Common myeloid progenitor, CD34-positive (primary cell): ENCODE data around the gene IL1RAPL2.

Experiments used
- CTCF ChIA-PET: fragments of 350-600 bp; sonication (Branson Sonifier 250); formaldehyde crosslinking; loops from one replicate; lab custom pipeline; 2021; ENCODE audit warnings: antibody characterized with exemption; lab: Charles Lee
- POLR2A ChIA-PET: fragments of 350-600 bp; sonication (Branson Sonifier 250); formaldehyde crosslinking; loops from one replicate; lab custom pipeline; 2021; ENCODE audit warnings: antibody characterized with exemption; lab: Charles Lee
- DNase-seq, 3 donors: peaks; one replicate each; pipeline versions ENCODE4 v3.0.0 to v3.0.0-alpha.2; 2013
- H3K27ac ChIP-seq, 2 experiments: 1 replicate in 1 of 2; 2 replicates in 1 of 2; pipeline ENCODE4 v1.7.0; 2013; ENCODE audit warnings: inconsistent platforms in 2 of 2, low read length in 2 of 2, mild to moderate bottlenecking in 2 of 2, low read depth in 1 of 2, moderate library complexity in 1 of 2; ENCODE audit not compliant: severe bottlenecking in 2 of 2, insufficient read depth in 1 of 2, poor library complexity in 1 of 2
- H3K27me3 ChIP-seq, 5 experiments: replicated peaks in 2 of 5; 1 replicate in 3 of 5; 2 replicates in 2 of 5; pipeline versions ENCODE4 v1.6.1 to v1.7.0; 2013; ENCODE audit warnings: low read length in 4 of 5, mild to moderate bottlenecking in 2 of 5, moderate library complexity in 2 of 5, inconsistent platforms in 1 of 5; ENCODE audit not compliant: insufficient read depth in 5 of 5, control insufficient read depth in 4 of 5
- H3K36me3 ChIP-seq, 4 experiments: 1 replicate in 2 of 4; 2 replicates in 2 of 4; pipeline versions ENCODE4 v1.6.1 to v1.7.0; 2013; ENCODE audit warnings: low read length in 3 of 4, control low read depth in 1 of 4, mild to moderate bottlenecking in 1 of 4; ENCODE audit not compliant: control insufficient read depth in 4 of 4, insufficient read depth in 4 of 4
- H3K4me1 ChIP-seq, 4 experiments: 1 replicate in 3 of 4; 2 replicates in 1 of 4; pipeline versions ENCODE4 v1.6.1 to v1.7.1; 2013; ENCODE audit warnings: low read length in 3 of 4, mild to moderate bottlenecking in 3 of 4, control low read depth in 1 of 4, inconsistent platforms in 1 of 4, moderate library complexity in 1 of 4; ENCODE audit not compliant: control insufficient read depth in 4 of 4, insufficient read depth in 4 of 4; ENCODE audit errors: control extremely low read depth in 1 of 4
- H3K4me3 ChIP-seq, 7 experiments: 1 replicate in 4 of 7; 2 replicates in 3 of 7; pipeline versions ENCODE4 v1.5.1 to v1.7.0; 2013; ENCODE audit warnings: mild to moderate bottlenecking in 7 of 7, low read length in 6 of 7, moderate library complexity in 6 of 7, inconsistent platforms in 2 of 7, low read depth in 2 of 7, control low read depth in 1 of 7; ENCODE audit not compliant: insufficient read depth in 4 of 7, control insufficient read depth in 1 of 7; ENCODE audit errors: extremely low read depth in 1 of 7
- H3K9me3 ChIP-seq, 5 experiments: 1 replicate in 4 of 5; 2 replicates in 1 of 5; pipeline versions ENCODE4 v1.6.1 to v1.7.1; 2013; ENCODE audit warnings: low read length in 4 of 5, mild to moderate bottlenecking in 2 of 5, inconsistent platforms in 1 of 5, low read depth in 1 of 5, moderate library complexity in 1 of 5; ENCODE audit not compliant: control insufficient read depth in 4 of 5, insufficient read depth in 2 of 5; ENCODE audit errors: control extremely low read depth in 1 of 5
- WGBS: methylation state at CpG from one replicate; pipeline ENCODE4 v1.1.5; 2013; ENCODE audit not compliant: insufficient coverage; 5-methylcytosine and 5-hydroxymethylcytosine counted together

The IL1RAPL2 gene

DNA sequence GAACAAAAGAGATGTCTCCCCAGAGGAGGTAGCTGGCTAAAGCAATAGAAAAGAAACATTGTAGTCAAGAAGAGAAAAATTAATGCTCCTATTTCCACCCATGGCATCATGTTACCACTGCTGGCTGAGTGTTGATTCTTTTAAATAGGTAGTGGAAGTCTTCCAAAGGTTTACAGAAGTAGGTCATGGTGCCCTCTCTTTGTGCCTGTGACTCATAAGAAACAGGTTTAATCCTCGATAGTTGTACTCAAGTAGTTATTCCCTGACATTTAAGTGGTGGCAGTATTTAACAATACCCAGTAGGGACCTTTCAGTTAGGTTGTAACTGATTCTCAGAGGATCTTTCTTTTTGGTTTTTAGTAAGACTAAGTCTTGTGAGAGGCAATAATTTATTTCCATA is 406.7 kb downstream of the IL1RAPL2 start:
- H3K36me3 ChIP-seq, result no peaks in the 10 kb centered on the region
- no peak for DNase-seq
- WGBS, result no CpG with 5 or more reads among the region's 1 CpG
- POLR2A ChIA-PET, result no interaction called here
- H3K27me3 ChIP-seq, result peaks cover 0 to 2% (median 0%) of the 10 kb centered on the region in 5 experiments
- no peak overlapping the region for H3K27ac ChIP-seq
- no peaks in the 10 kb centered on the region for H3K9me3 ChIP-seq
- no peaks in the 10 kb centered on the region for H3K4me1 ChIP-seq
- no peak overlapping the region for H3K4me3 ChIP-seq
- CTCF ChIA-PET, result no interaction called here

- Histone ChIP-seq H3K27ac (no peak overlapping the region), H3K9me3 (no peaks in the 10 kb centered on the region), H3K27me3 (no peaks in the 10 kb centered on the region), H3K36me3 (no peaks in the 10 kb centered on the region), H3K4me1 (no peaks in the 10 kb centered on the region), H3K4me3 (no peak overlapping the region)
- ChIA-PET CTCF (interaction anchor here (0.7 to 1.2 kb wide), 2 partner anchors 187 to 658 kb away, joined by 3 to 4 read pairs; no protein-coding TSS in a partner anchor), POLR2A (no interaction called here)
- no peak for DNase-seq
Measured at GRCh38 chrX:104987063-104987462, 421.1 kb downstream of the IL1RAPL2 start.

GRCh38 chrX:104988038-104988437 is 422.0 kb downstream of the IL1RAPL2 start:
- H3K27me3 ChIP-seq, result no peaks in the 10 kb centered on the region
- no peaks in the 10 kb centered on the region for H3K4me1 ChIP-seq
- POLR2A ChIA-PET, result no interaction called here
- H3K9me3 ChIP-seq, result no peaks in the 10 kb centered on the region
- H3K4me3 ChIP-seq, result no peak overlapping the region
- CTCF ChIA-PET, result interaction anchor here (1.2 kb wide), 1 partner anchor 186 kb away, joined by 3 read pairs; no protein-coding TSS in a partner anchor
- no peak for DNase-seq
- no peak overlapping the region for H3K27ac ChIP-seq
- no peaks in the 10 kb centered on the region for H3K36me3 ChIP-seq

GRCh38 chrX:104995546-104995945 is 429.5 kb downstream of the IL1RAPL2 start:
- DNase-seq, result no peak
- Histone ChIP-seq H3K9me3 (no peaks in the 10 kb centered on the region), H3K27ac (no peak overlapping the region)

DNA sequence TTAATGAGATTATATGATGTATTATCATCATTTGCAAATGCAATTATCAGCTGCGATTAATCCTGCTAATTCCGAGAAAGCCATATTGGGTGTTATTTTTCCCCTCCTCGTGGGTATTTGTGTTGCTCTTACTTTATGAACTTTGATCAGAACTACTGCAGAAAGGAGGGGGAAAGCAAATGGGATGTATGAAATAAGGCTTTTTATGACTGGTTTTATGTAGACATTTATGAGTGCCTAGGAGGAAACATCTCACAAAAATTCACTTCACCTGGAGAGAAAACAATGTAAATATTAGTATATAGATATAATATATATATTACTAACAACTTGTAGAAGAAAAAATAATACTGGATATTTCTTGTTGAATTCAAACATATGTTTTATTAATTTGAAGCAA is 440.1 kb downstream of the IL1RAPL2 start:
- Histone ChIP-seq H3K36me3 (no peaks in the 10 kb centered on the region), H3K27ac (no peak overlapping the region), H3K4me1 (no peaks in the 10 kb centered on the region), H3K4me3 (no peak overlapping the region), H3K9me3 (no peaks in the 10 kb centered on the region), H3K27me3 (no peaks in the 10 kb centered on the region)
- 100% methylated on average over 2 of the region's 3 CpGs for WGBS
- no peak for DNase-seq
- CTCF ChIA-PET, result no interaction called here
- POLR2A ChIA-PET, result no interaction called here

More at GRCh38 chrX:104995546-104995945, 429.5 kb downstream of the IL1RAPL2 start:
- no peaks in the 10 kb centered on the region for H3K36me3 ChIP-seq
- ChIA-PET CTCF (no interaction called here), POLR2A (no interaction called here)
- H3K4me3 ChIP-seq, result no peak overlapping the region
- H3K27me3 ChIP-seq, result no peaks in the 10 kb centered on the region
- H3K4me1 ChIP-seq, result no peaks in the 10 kb centered on the region

DNA sequence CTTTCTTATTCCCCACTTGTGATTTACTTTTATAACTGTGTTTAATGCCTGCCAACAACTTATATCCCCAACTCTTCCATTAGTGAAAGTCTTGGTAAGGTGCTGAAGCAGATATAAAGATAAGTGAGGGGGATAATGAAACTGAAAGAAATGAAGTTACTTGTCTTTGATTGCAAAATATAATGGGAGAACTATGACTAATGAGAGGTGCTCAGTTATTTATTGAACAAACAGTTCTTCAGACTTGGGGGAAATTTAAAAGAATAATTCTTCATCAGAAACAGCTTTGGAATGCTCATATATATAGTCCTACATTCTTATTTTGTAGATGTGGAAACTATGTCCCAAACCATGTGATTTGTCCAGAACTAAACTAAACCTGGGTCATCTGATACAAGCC is 441.0 kb downstream of the IL1RAPL2 start:
- ChIA-PET CTCF (no interaction called here), POLR2A (no interaction called here)
- no peak for DNase-seq
- Histone ChIP-seq H3K27ac (no peak overlapping the region), H3K4me1 (no peaks in the 10 kb centered on the region), H3K27me3 (no peaks in the 10 kb centered on the region), H3K36me3 (no peaks in the 10 kb centered on the region), H3K9me3 (no peaks in the 10 kb centered on the region), H3K4me3 (no peak overlapping the region)

- Histone ChIP-seq H3K27me3 (no peaks in the 10 kb centered on the region), H3K36me3 (no peaks in the 10 kb centered on the region), H3K27ac (no peak overlapping the region), H3K4me1 (no peaks in the 10 kb centered on the region), H3K4me3 (no peak overlapping the region), H3K9me3 (no peaks in the 10 kb centered on the region)
- POLR2A ChIA-PET, result no interaction called here
- no peak for DNase-seq
- CTCF ChIA-PET, result no interaction called here
- WGBS, result 100% methylated on average over 1 of the region's 2 CpGs
Measured at GRCh38 chrX:105013719-105014118, 447.7 kb downstream of the IL1RAPL2 start.
